ENCODE results near the gene TET1.
"Not testable (repeated sequence)": the region's sequence is repeated elsewhere in the genome, so short reads cannot be mapped to it uniquely, and the experiment has no call there.

Gene TET1

GRCh38 chr10:68604441-68604840 lies 44.3 kb downstream of the TET1 start:
- Histone ChIP-seq H3K4me2 (ENCODE audit: low read length) (no peak overlapping the region), H3K9ac (no peak overlapping the region), H3K4me3 (ENCODE audit: low read depth, low read length) (no peak overlapping the region), H3K27me3 (ENCODE audit: control insufficient read depth, insufficient read depth, low read length) (no peaks in the 10 kb centered on the region), H3K27ac (no peak overlapping the region), H2AFZ (no peak overlapping the region), H3K79me2 (peaks cover 18% of the 10 kb centered on the region), H3K9me3 (ENCODE audit: control insufficient read depth, low read length) (no peaks in the 10 kb centered on the region), H3K36me3 (ENCODE audit: control insufficient read depth, insufficient read depth, low read length) (no peaks in the 10 kb centered on the region), H3K4me1 (peaks cover 7% of the 10 kb centered on the region)
- no peak for TF ChIP-seq CTCF (IDR thresholded peaks at IDR 0.05)

- Histone ChIP-seq H2AFZ (no peak overlapping the region), H3K27ac (no peak overlapping the region), H3K9me3 (ENCODE audit: control insufficient read depth, low read length) (no peaks in the 10 kb centered on the region), H3K4me3 (ENCODE audit: low read depth, low read length) (no peak overlapping the region), H3K4me2 (ENCODE audit: low read length) (no peak overlapping the region), H3K36me3 (ENCODE audit: control insufficient read depth, insufficient read depth, low read length) (no peaks in the 10 kb centered on the region), H3K79me2 (peaks cover 18% of the 10 kb centered on the region), H3K4me1 (no peaks in the 10 kb centered on the region), H3K27me3 (ENCODE audit: control insufficient read depth, insufficient read depth, low read length) (no peaks in the 10 kb centered on the region), H3K9ac (no peak overlapping the region)
- no peak for TF ChIP-seq CTCF (IDR thresholded peaks at IDR 0.05)
Observed at GRCh38 chr10:68606918-68607317, 46.8 kb downstream of the TET1 start.

GRCh38 chr10:68610023-68610422 lies 49.9 kb downstream of the TET1 start:
- H3K36me3 ChIP-seq (ENCODE audit: control insufficient read depth, insufficient read depth, low read length); H3K9ac ChIP-seq; H3K4me2 ChIP-seq (ENCODE audit: low read length); H3K79me2 ChIP-seq; H2AFZ ChIP-seq; H3K27me3 ChIP-seq (ENCODE audit: control insufficient read depth, insufficient read depth, low read length); H3K27ac ChIP-seq; H3K4me1 ChIP-seq; H3K9me3 ChIP-seq (ENCODE audit: control insufficient read depth, low read length); H3K4me3 ChIP-seq (ENCODE audit: low read depth, low read length): not testable (repeated sequence)

GRCh38 chr10:68611227-68611626 lies 51.1 kb downstream of the TET1 start:
- no peak overlapping the region for H2AFZ ChIP-seq
- H3K9ac ChIP-seq = no peak overlapping the region
- no peak overlapping the region for H3K4me2 ChIP-seq (ENCODE audit: low read length)
- H3K9me3 ChIP-seq (ENCODE audit: control insufficient read depth, low read length) = no peaks in the 10 kb centered on the region
- no peak for TF ChIP-seq CTCF (IDR thresholded peaks at IDR 0.05)
- H3K4me1 ChIP-seq = peaks cover 6% of the 10 kb centered on the region
- H3K27me3 ChIP-seq (ENCODE audit: control insufficient read depth, insufficient read depth, low read length) = no peaks in the 10 kb centered on the region
- peaks cover 8% of the 10 kb centered on the region for H3K79me2 ChIP-seq
- H3K27ac ChIP-seq = no peak overlapping the region
- H3K36me3 ChIP-seq (ENCODE audit: control insufficient read depth, insufficient read depth, low read length) = no peaks in the 10 kb centered on the region
- no peak overlapping the region for H3K4me3 ChIP-seq (ENCODE audit: low read depth, low read length)

- H3K4me1 ChIP-seq = peaks cover 13% of the 10 kb centered on the region
- not testable (repeated sequence) for H3K4me2 ChIP-seq (ENCODE audit: low read length); H3K27ac ChIP-seq; H3K27me3 ChIP-seq (ENCODE audit: control insufficient read depth, insufficient read depth, low read length); H3K9ac ChIP-seq; H3K36me3 ChIP-seq (ENCODE audit: control insufficient read depth, insufficient read depth, low read length); H3K9me3 ChIP-seq (ENCODE audit: control insufficient read depth, low read length); H3K79me2 ChIP-seq; H2AFZ ChIP-seq
- H3K4me3 ChIP-seq (ENCODE audit: low read depth, low read length) = peak overlapping the region; percentile 18
Observed at GRCh38 chr10:68613974-68614373, 53.8 kb downstream of the TET1 start.

- not testable (repeated sequence) for H3K27ac ChIP-seq; H3K79me2 ChIP-seq; H3K27me3 ChIP-seq (ENCODE audit: control insufficient read depth, insufficient read depth, low read length); H3K9ac ChIP-seq; H3K4me3 ChIP-seq (ENCODE audit: low read depth, low read length); H3K4me2 ChIP-seq (ENCODE audit: low read length); H2AFZ ChIP-seq; H3K36me3 ChIP-seq (ENCODE audit: control insufficient read depth, insufficient read depth, low read length); H3K9me3 ChIP-seq (ENCODE audit: control insufficient read depth, low read length)
- H3K4me1 ChIP-seq = peaks cover 17% of the 10 kb centered on the region
Observed at GRCh38 chr10:68617691-68618090, 57.6 kb downstream of the TET1 start.
